ENCODE measurements around the gene CSH2. TPM values are rescaled to one million over a fixed set of nuclear protein-coding genes. Genes with fewer than 3 reads are reported as not detected.
"Not testable (repeated sequence)": the region's sequence is repeated elsewhere in the genome, so short reads cannot be mapped to it uniquely, and the experiment has no call there.

The CSH2 gene
- total RNA-seq: not detected

DNA sequence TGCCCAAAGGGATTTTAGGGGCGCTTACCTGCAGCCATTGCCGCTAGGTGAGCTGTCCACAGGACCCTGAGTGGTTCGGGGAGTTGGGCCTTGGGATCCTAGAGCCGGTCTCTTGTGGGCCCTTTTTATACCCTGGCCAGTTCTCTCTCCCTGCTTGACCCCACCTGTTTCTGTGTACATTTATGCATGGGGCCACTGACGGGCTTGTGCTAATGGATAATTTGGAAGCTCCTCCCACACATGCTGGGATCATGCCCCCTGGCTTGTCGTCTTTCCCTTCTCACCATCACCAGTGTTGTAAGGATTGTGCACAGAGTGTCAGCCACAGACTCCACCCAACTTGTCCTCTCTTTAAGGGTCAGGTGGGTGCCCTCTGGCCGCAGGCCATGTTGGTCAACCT lies at the start of gene CSH2:
TSS of gene CSH2 (minus strand) at position 101 of the 400 bp plus-strand sequence. CDS start at position 38, 63 bp downstream.
- H3K4me3 ChIP-seq; DNase-seq; H3K27me3 ChIP-seq; H3K4me1 ChIP-seq; H3K27ac ChIP-seq; intact Hi-C loops (cut with DNase I); H3K36me3 ChIP-seq; H3K9me3 ChIP-seq: not testable (repeated sequence)
- WGBS, 2 donors: no CpG with 5 or more reads among the region's 7 CpGs

DNA sequence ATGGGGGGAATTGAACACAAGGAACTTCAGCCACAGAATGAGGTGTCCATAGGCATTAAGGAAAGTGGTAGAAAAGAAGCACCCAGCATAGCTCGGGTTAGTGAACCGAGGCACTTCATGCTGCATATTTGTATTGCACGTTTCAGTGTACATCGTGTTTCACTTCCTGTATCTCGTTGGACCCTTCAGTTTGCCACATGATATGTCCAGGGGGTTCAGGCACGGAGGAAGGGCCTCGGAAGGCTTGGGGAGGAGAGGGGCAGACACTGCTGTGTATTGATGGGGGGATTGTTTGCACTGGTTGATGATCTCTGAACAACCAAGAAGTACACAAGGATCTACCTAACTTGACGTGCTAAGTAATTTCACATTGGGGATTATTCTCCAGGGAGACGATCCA lies 48.9 kb upstream of the CSH2 start:
- H3K4me3 ChIP-seq, H3K9me3 ChIP-seq, DNase-seq, H3K36me3 ChIP-seq, H3K4me1 ChIP-seq, H3K27ac ChIP-seq: not testable (repeated sequence)
- intact Hi-C loops (cut with DNase I): loop anchor here (10.0 kb wide), 1 partner anchor 102 kb away; the partner anchor contains the start of gene ICAM2
- 73 to 74% methylated on average over 9 of the region's 9 CpGs for WGBS, 2 donors
- peaks cover 0 to 14% (median 0%) of the 10 kb centered on the region in 4 donors for H3K27me3 ChIP-seq

DNA sequence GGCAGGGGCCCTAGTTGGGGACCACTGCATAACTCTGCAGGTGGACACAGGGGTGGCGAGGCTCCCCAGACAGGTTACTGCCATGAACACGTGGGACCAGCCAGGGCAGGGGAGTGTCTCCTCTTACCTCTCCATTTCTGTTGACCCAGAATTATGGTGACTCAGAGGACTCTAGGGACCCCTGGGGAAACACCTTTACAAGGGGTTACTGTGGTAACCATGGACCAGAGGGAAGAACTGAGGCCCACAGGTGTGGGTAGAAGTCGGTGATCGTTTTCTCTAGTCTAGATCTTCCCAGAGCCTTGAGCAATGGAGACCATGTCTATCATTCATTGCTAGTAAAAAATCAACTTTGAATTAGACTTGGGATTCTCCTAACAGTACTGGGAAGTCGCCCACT lies 47.3 kb upstream of the CSH2 start:
- intact Hi-C loops (cut with DNase I): loop anchor here (10.0 kb wide), 1 partner anchor 104 kb away; the partner anchor contains the start of gene ICAM2
- 80 to 84% methylated on average over 4 to 5 of the region's 5 CpGs for WGBS, 2 donors
- H3K9me3 ChIP-seq: not testable (repeated sequence)

DNA sequence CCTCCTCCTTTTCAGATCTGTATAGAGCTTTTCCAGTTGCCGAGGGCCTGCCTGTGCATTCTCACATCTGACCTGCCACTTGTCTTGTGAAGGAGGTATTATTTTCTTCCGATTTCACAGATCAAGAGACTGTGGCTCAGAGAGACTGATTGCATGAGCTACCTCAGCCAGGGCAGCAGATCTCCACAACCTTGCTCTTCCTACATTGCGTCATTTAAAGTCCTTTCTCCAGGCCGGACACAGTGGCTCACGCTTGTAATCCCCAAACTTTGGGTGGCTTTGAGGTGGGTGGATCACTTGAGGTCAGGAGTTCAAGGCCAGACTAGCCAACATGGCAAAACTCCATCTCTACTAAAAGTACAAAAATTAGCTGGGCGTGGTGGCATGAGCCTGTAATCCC lies 46.6 kb upstream of the CSH2 start:
- H3K4me3 ChIP-seq, DNase-seq, H3K4me1 ChIP-seq, H3K9me3 ChIP-seq, H3K27ac ChIP-seq, H3K36me3 ChIP-seq: not testable (repeated sequence)
- H3K27me3 ChIP-seq: peaks cover 0 to 14% (median 0%) of the 10 kb centered on the region in 4 donors
- intact Hi-C loops (cut with DNase I): loop anchor here (10.0 kb wide), 1 partner anchor 105 kb away; the partner anchor contains the start of gene ICAM2
- 78 to 81% methylated on average over 6 of the region's 6 CpGs for WGBS, 2 donors

More for the DNA sequence above, 47.3 kb upstream of the CSH2 start:
- H3K36me3 ChIP-seq, H3K4me1 ChIP-seq, DNase-seq, H3K27ac ChIP-seq, H3K4me3 ChIP-seq: not testable (repeated sequence)
- H3K27me3 ChIP-seq: peaks cover 0 to 14% (median 0%) of the 10 kb centered on the region in 4 donors

DNA sequence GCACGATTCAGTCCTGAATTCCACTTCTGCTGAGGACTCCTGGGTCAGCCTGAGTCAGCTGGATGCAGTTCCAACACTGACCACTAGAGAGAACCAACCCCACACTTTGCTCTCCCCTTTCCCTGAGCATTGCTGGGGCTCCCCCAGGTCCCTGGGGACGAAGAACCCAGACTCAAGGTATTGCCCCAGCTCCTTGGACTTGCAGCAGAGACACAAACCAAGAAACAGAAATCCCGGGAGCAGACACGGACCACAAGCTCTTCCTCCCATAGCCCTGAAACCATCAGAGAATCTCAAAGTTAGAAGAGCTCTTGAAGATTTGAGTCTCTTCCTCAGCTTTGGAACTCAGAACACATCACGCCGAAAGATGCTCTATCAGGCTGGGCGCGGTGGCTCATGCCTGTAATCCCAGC lies 45.8 kb upstream of the CSH2 start:
- Histone ChIP-seq H3K36me3 (no peaks in the 10 kb centered on the region), H3K27ac (no peak overlapping the region), H3K4me3 (no peak overlapping the region), H3K9me3 (no peaks in the 10 kb centered on the region), H3K27me3 (peaks cover 0 to 14% (median 0%) of the 10 kb centered on the region in 4 donors), H3K4me1 (peaks cover 0 to 5% (median 0%) of the 10 kb centered on the region in 3 donors)
- no peak for DNase-seq
- WGBS, 2 donors: 45 to 53% methylated on average over 4 to 8 of the region's 8 CpGs
- no peak for TF ChIP-seq POLR2A (IDR thresholded peaks at IDR 0.05)
- TF ChIP-seq, protein P1, sequence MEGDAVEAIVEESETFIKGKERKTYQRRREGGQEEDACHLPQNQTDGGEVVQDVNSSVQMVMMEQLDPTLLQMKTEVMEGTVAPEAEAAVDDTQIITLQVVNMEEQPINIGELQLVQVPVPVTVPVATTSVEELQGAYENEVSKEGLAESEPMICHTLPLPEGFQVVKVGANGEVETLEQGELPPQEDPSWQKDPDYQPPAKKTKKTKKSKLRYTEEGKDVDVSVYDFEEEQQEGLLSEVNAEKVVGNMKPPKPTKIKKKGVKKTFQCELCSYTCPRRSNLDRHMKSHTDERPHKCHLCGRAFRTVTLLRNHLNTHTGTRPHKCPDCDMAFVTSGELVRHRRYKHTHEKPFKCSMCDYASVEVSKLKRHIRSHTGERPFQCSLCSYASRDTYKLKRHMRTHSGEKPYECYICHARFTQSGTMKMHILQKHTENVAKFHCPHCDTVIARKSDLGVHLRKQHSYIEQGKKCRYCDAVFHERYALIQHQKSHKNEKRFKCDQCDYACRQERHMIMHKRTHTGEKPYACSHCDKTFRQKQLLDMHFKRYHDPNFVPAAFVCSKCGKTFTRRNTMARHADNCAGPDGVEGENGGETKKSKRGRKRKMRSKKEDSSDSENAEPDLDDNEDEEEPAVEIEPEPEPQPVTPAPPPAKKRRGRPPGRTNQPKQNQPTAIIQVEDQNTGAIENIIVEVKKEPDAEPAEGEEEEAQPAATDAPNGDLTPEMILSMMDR (IDR thresholded peaks at IDR 0.05): peak; percentile 93 to 96 (median 94)
- intact Hi-C loops (cut with DNase I): loop anchor here (10.0 kb wide), 1 partner anchor 215 kb away; the partner anchor contains the start of gene ERN1

DNA sequence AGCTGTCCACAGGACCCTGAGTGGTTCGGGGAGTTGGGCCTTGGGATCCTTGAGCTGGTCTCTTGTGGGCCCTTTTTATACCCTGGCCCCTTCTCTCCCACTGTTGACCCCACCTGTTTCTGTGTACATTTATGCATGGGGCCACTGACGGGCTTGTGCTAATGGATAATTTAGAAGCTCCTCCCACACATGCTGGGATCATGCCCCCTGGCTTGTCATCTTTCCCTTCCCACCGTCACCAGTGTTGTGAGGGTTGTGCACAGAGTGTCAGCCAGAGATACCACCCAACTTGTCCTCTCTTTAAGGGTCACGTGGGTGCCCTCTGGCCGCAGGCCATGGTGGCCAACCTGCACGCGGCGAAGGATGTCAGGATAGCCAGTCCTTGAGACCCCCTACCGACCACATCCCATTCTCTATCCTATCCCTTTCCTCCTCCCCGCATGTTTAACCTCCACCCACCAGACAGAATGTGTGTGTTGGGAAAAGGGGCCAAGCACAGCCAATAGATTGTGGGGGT lies 45.4 kb upstream of the CSH2 start, which contains the start of gene GH1:
TSS of gene GH1 (minus strand) at position 51 of the 517 bp plus-strand sequence. CDS start 63 bp downstream, outside the sequence.
- H3K27ac ChIP-seq, H3K36me3 ChIP-seq, DNase-seq, H3K4me1 ChIP-seq, H3K4me3 ChIP-seq, H3K9me3 ChIP-seq: not testable (repeated sequence)
- WGBS, 2 donors: 38 to 53% methylated on average over 6 to 9 of the region's 10 CpGs
- intact Hi-C loops (cut with DNase I): loop anchor here (10.0 kb wide), 1 partner anchor 216 kb away; the partner anchor contains the start of gene ERN1
- H3K27me3 ChIP-seq: peaks cover 0 to 14% (median 0%) of the 10 kb centered on the region in 4 donors

DNA sequence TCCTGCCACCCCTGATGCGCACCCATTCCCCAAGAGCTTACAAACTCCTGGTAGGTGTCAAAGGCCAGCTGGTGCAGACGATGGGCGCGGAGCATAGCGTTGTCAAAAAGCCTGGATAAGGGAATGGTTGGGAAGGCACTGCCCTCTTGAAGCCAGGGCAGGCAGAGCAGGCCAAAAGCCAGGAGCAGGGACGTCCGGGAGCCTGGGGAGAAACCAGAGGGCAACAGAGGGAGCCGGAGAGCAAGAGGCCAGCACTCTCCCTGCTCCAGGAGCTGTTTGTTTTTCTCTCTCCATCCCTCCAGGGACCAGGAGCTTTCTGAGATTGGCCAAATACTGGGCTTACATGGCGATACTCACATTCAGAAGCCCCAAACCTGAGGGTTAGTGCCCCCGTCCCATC lies 44.8 kb upstream of the CSH2 start:
- H3K4me1 ChIP-seq: peaks cover 0 to 5% (median 0%) of the 10 kb centered on the region in 3 donors
- TF ChIP-seq, protein P1 (IDR thresholded peaks at IDR 0.05): no peak
- TF ChIP-seq POLR2A (IDR thresholded peaks at IDR 0.05): no peak
- intact Hi-C loops (cut with DNase I): loop anchor here (10.0 kb wide), 1 partner anchor 216 kb away; the partner anchor contains the start of gene ERN1
- no peaks in the 10 kb centered on the region for H3K36me3 ChIP-seq
- no peak overlapping the region for H3K4me3 ChIP-seq
- WGBS, 2 donors: 53 to 83% methylated on average over 1 to 4 of the region's 10 CpGs
- peaks cover 0 to 14% (median 0%) of the 10 kb centered on the region in 4 donors for H3K27me3 ChIP-seq
- no peak overlapping the region for H3K27ac ChIP-seq
- H3K9me3 ChIP-seq: no peaks in the 10 kb centered on the region
- DNase-seq: no peak
